Keratinocyte (primary cell): ENCODE measurements around the gene NRF1. TPM values are rescaled to one million over a fixed set of nuclear protein-coding genes. Genes with fewer than 3 reads are reported as not detected.

Experiments used
- DNase-seq: peaks from one replicate; pipeline ENCODE4 v3.0.0-alpha.2; 2011; ENCODE audit warnings: low read depth, missing footprints, low spot score
- FAIRE-seq: peaks from 2 replicates; lab custom pipeline; 2011; peaks lifted over from hg19 to GRCh38; lab: Jason Lieb, UNC
- H2AFZ ChIP-seq: 2 replicates; pipeline ENCODE4 v1.6.0; 2012; ENCODE audit warnings: low read length, control low read depth, inconsistent platforms; ENCODE audit not compliant: control insufficient read depth
- H3K27ac ChIP-seq: 2 replicates; pipeline ENCODE4 v1.5.1; 2011; ENCODE audit warnings: low read length; ENCODE audit not compliant: control insufficient read depth, insufficient read depth
- H3K27me3 ChIP-seq: 3 replicates; pipeline ENCODE4 v1.6.0; 2011; ENCODE audit warnings: low read length; ENCODE audit not compliant: control insufficient read depth, insufficient read depth; ENCODE audit errors: extremely low read depth
- H3K36me3 ChIP-seq, 2 experiments: 2 replicates in 1 of 2; 3 replicates in 1 of 2; pipeline ENCODE4 v1.5.1; 2011; ENCODE audit warnings: low read length in 2 of 2, mild to moderate bottlenecking in 1 of 2; ENCODE audit not compliant: control insufficient read depth in 2 of 2, insufficient read depth in 2 of 2; ENCODE audit errors: extremely low read depth in 1 of 2
- H3K4me1 ChIP-seq: 3 replicates; pipeline ENCODE4 v1.5.1; 2011; ENCODE audit warnings: low read length; ENCODE audit not compliant: control insufficient read depth, insufficient read depth; ENCODE audit errors: extremely low read depth
- H3K4me2 ChIP-seq: 3 replicates; pipeline ENCODE4 v1.6.0; 2011; ENCODE audit warnings: low read depth, low read length; ENCODE audit not compliant: control insufficient read depth, insufficient read depth; ENCODE audit errors: extremely low read depth
- H3K4me3 ChIP-seq, 3 experiments: fragments of 200-600 bp in 1 of 3; sonication (generic) in 1 of 3; 2 replicates in 2 of 3; 3 replicates in 1 of 3; pipeline ENCODE4 v1.5.1; 2011 to 2016; ENCODE audit warnings: low read length in 3 of 3, mild to moderate bottlenecking in 3 of 3, control low read depth in 2 of 3, inconsistent platforms in 1 of 3, low read depth in 1 of 3, mixed read lengths in 1 of 3, mixed run types in 1 of 3, moderate library complexity in 1 of 3; ENCODE audit not compliant: control insufficient read depth in 2 of 3, insufficient read depth in 2 of 3; ENCODE audit errors: extremely low read depth in 1 of 3
- H3K79me2 ChIP-seq: 2 replicates; pipeline ENCODE4 v1.6.0; 2012; ENCODE audit warnings: low read length; ENCODE audit not compliant: control insufficient read depth, insufficient read depth
- H3K9ac ChIP-seq: 3 replicates; pipeline ENCODE4 v1.6.0; 2011; ENCODE audit warnings: low read length; ENCODE audit not compliant: control insufficient read depth, insufficient read depth; ENCODE audit errors: extremely low read depth
- H3K9me1 ChIP-seq: 3 replicates; pipeline ENCODE4 v1.6.0; 2011; ENCODE audit warnings: low read length; ENCODE audit not compliant: control insufficient read depth, insufficient read depth; ENCODE audit errors: extremely low read depth
- H3K9me3 ChIP-seq: 2 replicates; pipeline ENCODE4 v1.5.1; 2012; ENCODE audit warnings: low read depth, low read length; ENCODE audit not compliant: control insufficient read depth
- H4K20me1 ChIP-seq: 3 replicates; pipeline ENCODE4 v1.6.0; 2011; ENCODE audit warnings: low read length; ENCODE audit not compliant: control insufficient read depth, insufficient read depth; ENCODE audit errors: extremely low read depth
- EZH2 ChIP-seq: IDR thresholded peaks from one replicate; pipeline ENCODE4 v1.6.1; 2012; ENCODE audit warnings: inconsistent platforms, mild to moderate bottlenecking, low read length, moderate library complexity
- dilution Hi-C: fragments of 300-500 bp; cut with MboI; formaldehyde crosslinking; loops from one replicate; pipeline ENCODE4 v1.7.0; 2020; ENCODE audit warnings: low sequenced_read_pairs; ENCODE audit not compliant: extremely low pct_ligation_motif_present
- polyA plus RNA-seq, 5 experiments: library from polyadenylated mRNA; depleted of rRNA in 3 of 5; stranded (reverse) in 3 of 5; stranded (forward) in 1 of 5; unstranded in 1 of 5; fragments of >200 nt; gene quantifications; 1 replicate in 1 of 5; 2 replicates in 3 of 5; 3 replicates in 1 of 5; pipeline versions ENCODE4 v1.2.1 to v1.2.3, GENCODE V29; 2011 to 2012; ENCODE audit warnings: missing spikeins in 2 of 5, low read depth in 1 of 5, low replicate concordance in 1 of 5
- TF ChIP-seq, protein P1 (sequence below), 3 experiments: IDR thresholded peaks in 1 of 3; conservative IDR thresholded peaks in 1 of 3; optimal IDR thresholded peaks in 1 of 3; 2 replicates in 2 of 3; 3 replicates in 1 of 3; pipeline versions ENCODE3 to v1.5.1; 2011; ENCODE audit warnings: low read length in 3 of 3, mild to moderate bottlenecking in 3 of 3, moderate library complexity in 2 of 3, control low read depth in 1 of 3, inconsistent platforms in 1 of 3; ENCODE audit not compliant: insufficient read depth in 2 of 3; ENCODE audit errors: extremely low read depth in 1 of 3

NRF1 gene
- polyA plus RNA-seq, 1 donor (not counting 4 experiments of a cell fraction or from before 2014, with no cell fraction given), result 12.6 TPM

DNA sequence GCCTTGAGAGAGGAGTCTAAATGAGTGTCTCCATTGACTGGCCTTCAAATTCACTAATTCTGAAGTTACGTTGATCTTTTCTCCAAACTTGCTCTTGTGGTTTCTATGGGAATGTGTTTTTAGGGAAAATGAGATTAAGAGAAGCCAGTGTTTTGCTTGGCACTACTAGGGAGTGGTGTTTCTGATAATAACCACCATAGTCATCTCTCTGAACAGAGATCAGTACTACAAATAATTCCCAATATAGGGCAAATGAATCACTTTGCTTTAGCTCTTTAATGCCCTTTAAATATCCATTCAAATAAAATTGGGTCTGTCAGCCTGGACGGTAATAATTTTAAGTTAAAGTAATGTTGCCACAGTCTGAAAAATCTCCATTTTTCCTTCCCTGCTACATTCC is 90.8 kb downstream of the NRF1 start:
- H3K4me2 ChIP-seq, result no peak overlapping the region
- no peaks in the 10 kb centered on the region for H3K9me3 ChIP-seq
- H3K79me2 ChIP-seq, result no peaks in the 10 kb centered on the region
- no peak overlapping the region for H3K4me3 ChIP-seq
- H3K27me3 ChIP-seq, result no peaks in the 10 kb centered on the region
- H3K4me1 ChIP-seq, result peaks cover 7% of the 10 kb centered on the region
- H4K20me1 ChIP-seq, result no peaks in the 10 kb centered on the region
- DNase-seq (no peak), FAIRE-seq (no peak)
- no peak overlapping the region for H2AFZ ChIP-seq
- H3K9ac ChIP-seq, result no peak overlapping the region
- no peak for TF ChIP-seq EZH2
- TF ChIP-seq, protein P1, sequence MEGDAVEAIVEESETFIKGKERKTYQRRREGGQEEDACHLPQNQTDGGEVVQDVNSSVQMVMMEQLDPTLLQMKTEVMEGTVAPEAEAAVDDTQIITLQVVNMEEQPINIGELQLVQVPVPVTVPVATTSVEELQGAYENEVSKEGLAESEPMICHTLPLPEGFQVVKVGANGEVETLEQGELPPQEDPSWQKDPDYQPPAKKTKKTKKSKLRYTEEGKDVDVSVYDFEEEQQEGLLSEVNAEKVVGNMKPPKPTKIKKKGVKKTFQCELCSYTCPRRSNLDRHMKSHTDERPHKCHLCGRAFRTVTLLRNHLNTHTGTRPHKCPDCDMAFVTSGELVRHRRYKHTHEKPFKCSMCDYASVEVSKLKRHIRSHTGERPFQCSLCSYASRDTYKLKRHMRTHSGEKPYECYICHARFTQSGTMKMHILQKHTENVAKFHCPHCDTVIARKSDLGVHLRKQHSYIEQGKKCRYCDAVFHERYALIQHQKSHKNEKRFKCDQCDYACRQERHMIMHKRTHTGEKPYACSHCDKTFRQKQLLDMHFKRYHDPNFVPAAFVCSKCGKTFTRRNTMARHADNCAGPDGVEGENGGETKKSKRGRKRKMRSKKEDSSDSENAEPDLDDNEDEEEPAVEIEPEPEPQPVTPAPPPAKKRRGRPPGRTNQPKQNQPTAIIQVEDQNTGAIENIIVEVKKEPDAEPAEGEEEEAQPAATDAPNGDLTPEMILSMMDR (optimal IDR thresholded peaks at IDR 0.05 in 1 of 3, IDR thresholded peaks at IDR 0.05 in 1 of 3, conservative IDR thresholded peaks at IDR 0.05 in 1 of 3; ENCODE audit: extremely low read depth in 1 of 3, insufficient read depth in 2 of 3, low read length in 3 of 3), result no peak
- dilution Hi-C loops, result no loop called here
- no peak overlapping the region for H3K27ac ChIP-seq
- H3K9me1 ChIP-seq, result no peaks in the 10 kb centered on the region
- H3K36me3 ChIP-seq, result no peaks in the 10 kb centered on the region

GRCh38 chr7:129702761-129703338 is 91.3 kb downstream of the NRF1 start:
- no peak overlapping the region for H3K9ac ChIP-seq
- H3K4me3 ChIP-seq, result no peak overlapping the region
- FAIRE-seq (no peak), DNase-seq (no peak)
- H2AFZ ChIP-seq, result no peak overlapping the region
- H3K9me1 ChIP-seq, result no peaks in the 10 kb centered on the region
- H3K4me1 ChIP-seq, result peaks cover 8% of the 10 kb centered on the region
- no peaks in the 10 kb centered on the region for H3K27me3 ChIP-seq
- no peaks in the 10 kb centered on the region for H3K36me3 ChIP-seq
- no peak overlapping the region for H3K27ac ChIP-seq
- H3K4me2 ChIP-seq, result no peak overlapping the region
- TF ChIP-seq, protein P1 (optimal IDR thresholded peaks at IDR 0.05 in 1 of 3, IDR thresholded peaks at IDR 0.05 in 1 of 3, conservative IDR thresholded peaks at IDR 0.05 in 1 of 3; ENCODE audit: extremely low read depth in 1 of 3, insufficient read depth in 2 of 3, low read length in 3 of 3), result no peak
- TF ChIP-seq EZH2, result no peak
- no peaks in the 10 kb centered on the region for H3K9me3 ChIP-seq
- H3K79me2 ChIP-seq, result no peaks in the 10 kb centered on the region
- dilution Hi-C loops, result no loop called here
- H4K20me1 ChIP-seq, result no peaks in the 10 kb centered on the region
